ENCODE data around the gene HIPK2. TPM values are rescaled to one million over a fixed set of nuclear protein-coding genes. Genes with fewer than 3 reads are reported as not detected.

HIPK2 gene
- total and polyA plus RNA-seq, 3 experiments from 2014 or later = 1.7 to 22.7 (median 21.2) TPM

DNA sequence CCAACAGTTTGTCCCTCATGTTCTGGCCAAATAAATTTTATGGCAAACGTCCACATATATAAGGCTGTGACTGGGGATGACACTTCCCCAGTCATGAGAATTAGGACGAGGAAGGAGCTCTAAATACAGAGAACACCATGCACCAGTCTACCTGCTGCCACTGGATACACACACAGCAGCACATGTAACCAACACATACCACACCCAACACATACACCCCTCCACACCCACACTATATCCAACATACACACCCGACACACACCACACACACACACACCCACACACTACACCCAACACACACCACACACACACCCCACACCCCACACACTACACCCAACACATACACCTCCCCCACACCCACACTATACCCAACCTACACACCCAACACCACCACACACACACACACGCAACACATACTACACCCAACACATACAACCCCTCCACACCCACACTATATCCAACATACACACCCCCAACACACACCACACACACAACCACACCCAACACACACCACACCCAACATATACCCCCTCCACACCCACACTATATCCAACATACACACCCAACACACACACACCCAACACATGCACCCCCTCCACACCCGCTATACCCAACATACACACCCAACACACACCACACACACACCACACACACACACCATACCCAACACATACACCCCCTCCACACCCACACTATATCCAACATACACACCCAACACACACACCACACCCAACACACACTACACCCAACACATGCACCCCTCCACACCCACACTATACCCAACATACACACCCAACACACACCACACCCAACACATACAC, 74.1 kb downstream of the HIPK2 start:
- no peak overlapping the region for H3K4me3 Mint-ChIP-seq
- peaks cover 0 to 29% (median 4%) of the 10 kb centered on the region in 3 donors for H3K36me3 Mint-ChIP-seq
- Histone ChIP-seq H3K27me3 (ENCODE audit: insufficient read depth, low read length, poor library complexity, severe bottlenecking) (no peaks in the 10 kb centered on the region), H3K36me3 (ENCODE audit: insufficient read depth, low read length) (no peaks in the 10 kb centered on the region), H3K4me3 (ENCODE audit: low read length) (no peak overlapping the region), H3K4me1 (ENCODE audit: insufficient read depth, low read length) (no peaks in the 10 kb centered on the region), H3K9me3 (ENCODE audit: low read length) (no peaks in the 10 kb centered on the region), H3K27ac (ENCODE audit: low read depth, low read length) (no peak overlapping the region)
- no peaks in the 10 kb centered on the region for H3K9me3 Mint-ChIP-seq
- no peaks in the 10 kb centered on the region for H3K27me3 Mint-ChIP-seq
- CTCF ChIA-PET = no interaction called here
- no peak overlapping the region for H3K27ac Mint-ChIP-seq
- H3K4me1 Mint-ChIP-seq = peaks cover 2 to 21% (median 6%) of the 10 kb centered on the region in 3 donors
- no peak for DNase-seq
- POLR2A ChIA-PET = no interaction called here

DNA sequence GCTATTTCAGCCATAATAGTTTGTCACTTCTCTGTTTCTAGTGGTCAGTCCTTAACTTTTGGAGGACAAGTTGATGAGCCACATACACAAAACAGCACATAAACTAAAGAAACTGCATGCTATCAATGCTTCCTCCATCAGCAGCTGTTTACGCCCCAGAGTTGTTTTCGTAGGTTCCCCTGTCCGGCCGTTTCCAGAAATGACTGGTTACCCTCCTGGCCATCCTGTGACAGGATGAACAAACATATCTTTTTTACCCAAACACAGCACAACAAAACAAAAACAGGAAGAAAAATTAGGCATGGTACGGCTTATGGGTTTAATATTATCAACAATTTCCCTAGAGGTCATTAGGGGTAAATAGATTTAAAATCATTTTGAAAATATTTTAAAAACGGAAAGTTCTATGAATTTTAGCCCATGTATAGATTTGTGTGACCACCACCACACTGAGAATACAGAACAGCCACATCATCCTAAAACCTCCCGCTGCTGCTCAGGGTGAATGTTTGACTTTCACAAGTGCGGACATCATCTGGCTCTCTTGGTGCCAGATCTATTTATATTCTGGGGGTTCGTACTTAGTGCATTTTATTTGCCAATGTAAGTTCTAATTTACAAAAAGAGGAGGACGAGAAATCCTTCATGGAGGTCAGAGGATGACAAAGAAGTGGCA, 74.8 kb downstream of the HIPK2 start:
- no peak overlapping the region for H3K4me3 ChIP-seq (ENCODE audit: low read length)
- POLR2A ChIA-PET = no interaction called here
- Mint-ChIP-seq H3K27ac (no peak overlapping the region), H3K4me1 (peaks cover 6 to 21% (median 9%) of the 10 kb centered on the region in 3 donors), H3K9me3 (no peaks in the 10 kb centered on the region), H3K36me3 (peaks cover 0 to 34% (median 10%) of the 10 kb centered on the region in 3 donors), H3K4me3 (no peak overlapping the region), H3K27me3 (no peaks in the 10 kb centered on the region)
- H3K27ac ChIP-seq (ENCODE audit: low read depth, low read length) = no peak overlapping the region
- CTCF ChIA-PET = no interaction called here
- H3K27me3 ChIP-seq (ENCODE audit: insufficient read depth, low read length, poor library complexity, severe bottlenecking) = no peaks in the 10 kb centered on the region
- no peaks in the 10 kb centered on the region for H3K9me3 ChIP-seq (ENCODE audit: low read length)
- no peaks in the 10 kb centered on the region for H3K4me1 ChIP-seq (ENCODE audit: insufficient read depth, low read length)
- H3K36me3 ChIP-seq (ENCODE audit: insufficient read depth, low read length) = no peaks in the 10 kb centered on the region
- no peak for DNase-seq

DNA sequence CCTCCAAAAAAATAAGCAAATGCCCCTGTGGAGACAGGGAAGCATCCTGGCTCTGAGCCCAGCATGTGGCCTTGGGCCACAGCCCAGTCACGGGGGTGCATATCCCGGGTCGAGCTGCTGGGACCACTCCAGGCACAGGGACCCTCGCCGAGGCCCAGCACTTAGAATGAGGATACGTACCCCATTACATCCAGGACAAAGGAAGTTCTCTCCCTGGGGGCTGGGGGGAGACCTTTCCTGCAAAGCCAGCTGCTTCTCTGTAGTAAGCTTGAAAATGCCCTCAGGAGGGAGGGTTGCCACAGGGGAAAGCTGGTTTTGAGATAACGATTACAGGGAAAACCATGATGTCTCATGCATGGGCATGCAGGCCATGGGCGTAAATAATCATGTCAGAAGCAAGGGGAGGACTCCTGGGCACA, 75.5 kb downstream of the HIPK2 start:
- no peaks in the 10 kb centered on the region for H3K27me3 ChIP-seq (ENCODE audit: insufficient read depth, low read length, poor library complexity, severe bottlenecking)
- Mint-ChIP-seq H3K4me1 (peaks cover 6 to 21% (median 9%) of the 10 kb centered on the region in 3 donors), H3K4me3 (no peak overlapping the region), H3K27me3 (no peaks in the 10 kb centered on the region), H3K36me3 (peaks cover 0 to 28% (median 11%) of the 10 kb centered on the region in 3 donors), H3K27ac (no peak overlapping the region), H3K9me3 (no peaks in the 10 kb centered on the region)
- H3K4me1 ChIP-seq (ENCODE audit: insufficient read depth, low read length) = no peaks in the 10 kb centered on the region
- H3K9me3 ChIP-seq (ENCODE audit: low read length) = no peaks in the 10 kb centered on the region
- H3K27ac ChIP-seq (ENCODE audit: low read depth, low read length) = no peak overlapping the region
- no peaks in the 10 kb centered on the region for H3K36me3 ChIP-seq (ENCODE audit: insufficient read depth, low read length)
- H3K4me3 ChIP-seq (ENCODE audit: low read length) = no peak overlapping the region
- no peak for DNase-seq
- CTCF ChIA-PET = no interaction called here
- POLR2A ChIA-PET = no interaction called here

DNA sequence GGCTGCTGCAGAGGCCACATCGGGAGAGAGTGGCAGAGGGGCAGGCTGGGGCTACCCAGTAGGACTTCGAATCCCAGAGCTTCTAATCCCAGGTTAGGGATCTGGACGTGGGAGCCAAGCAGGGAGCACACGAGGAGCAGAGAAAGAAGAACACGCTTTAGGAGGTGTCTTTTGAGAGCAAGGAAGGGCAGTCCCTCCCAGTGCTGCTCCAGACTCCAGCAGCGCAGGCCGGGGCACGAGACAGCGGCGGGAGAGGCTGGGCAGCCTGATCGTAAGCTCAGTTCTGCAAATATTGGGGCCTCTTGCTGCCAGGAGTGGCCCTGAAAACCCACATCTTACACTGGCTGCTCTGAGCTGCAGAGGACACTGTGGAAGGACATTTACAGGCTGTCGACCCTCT, 75.9 kb downstream of the HIPK2 start:
- H3K9me3 Mint-ChIP-seq = no peaks in the 10 kb centered on the region
- no peak for DNase-seq
- CTCF ChIA-PET = no interaction called here

DNA sequence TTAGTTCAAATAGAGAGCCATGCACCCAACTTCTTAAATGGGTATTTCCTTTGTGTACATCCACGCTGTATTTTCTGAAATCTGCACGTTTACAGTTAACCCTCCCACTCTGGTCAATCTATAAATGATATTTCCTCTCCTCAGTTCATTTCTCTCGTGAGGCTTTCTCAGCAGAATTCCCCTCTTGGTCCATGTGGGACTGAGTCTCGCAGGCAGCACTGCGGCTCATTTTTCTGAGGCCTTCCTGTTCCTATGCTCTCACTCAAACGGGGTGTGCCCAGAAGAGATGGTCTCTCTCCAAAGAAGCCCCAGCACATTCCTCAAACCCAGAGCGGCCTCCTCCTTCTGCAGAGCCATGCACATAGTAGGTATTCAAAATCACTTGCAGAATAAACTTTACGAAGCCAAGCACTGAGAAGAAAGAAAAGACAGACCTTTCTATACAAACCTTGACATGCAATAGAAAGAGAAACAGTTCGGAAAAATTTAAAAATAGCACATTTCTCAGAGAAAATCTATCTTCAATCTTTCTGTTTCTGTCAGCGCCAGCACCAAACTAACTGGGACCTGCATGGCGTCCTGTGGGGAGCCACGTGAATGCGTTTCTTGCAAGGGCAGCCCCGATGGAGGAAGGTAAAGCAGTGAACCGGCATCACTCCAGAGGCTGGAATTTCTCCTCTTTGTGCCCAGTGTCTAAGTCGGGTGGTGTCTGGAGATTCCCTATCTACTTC, 77.1 kb downstream of the HIPK2 start:
- peaks cover 9% of the 10 kb centered on the region for H3K4me1 ChIP-seq (ENCODE audit: insufficient read depth, low read length)
- no peak overlapping the region for H3K4me3 Mint-ChIP-seq
- H3K9me3 ChIP-seq (ENCODE audit: low read length) = no peaks in the 10 kb centered on the region
- peaks cover 0 to 18% (median 6%) of the 10 kb centered on the region in 3 donors for H3K36me3 Mint-ChIP-seq
- no peak overlapping the region for H3K27ac ChIP-seq (ENCODE audit: low read depth, low read length)
- peaks cover 6 to 25% (median 21%) of the 10 kb centered on the region in 3 donors for H3K4me1 Mint-ChIP-seq
- ChIA-PET CTCF (no interaction called here), POLR2A (no interaction called here)
- no peaks in the 10 kb centered on the region for H3K27me3 ChIP-seq (ENCODE audit: insufficient read depth, low read length, poor library complexity, severe bottlenecking)
- H3K9me3 Mint-ChIP-seq = no peaks in the 10 kb centered on the region
- H3K27ac Mint-ChIP-seq = peak overlapping the region in 4 of 8 donors; percentile 25 to 63 (median 49)
- no peak for DNase-seq
- no peak overlapping the region for H3K4me3 ChIP-seq (ENCODE audit: low read length)
- H3K27me3 Mint-ChIP-seq = no peaks in the 10 kb centered on the region
- no peaks in the 10 kb centered on the region for H3K36me3 ChIP-seq (ENCODE audit: insufficient read depth, low read length)

More for the DNA sequence above, 75.9 kb downstream of the HIPK2 start:
- H3K36me3 Mint-ChIP-seq = peaks cover 0 to 25% (median 11%) of the 10 kb centered on the region in 3 donors
- Histone ChIP-seq H3K27ac (ENCODE audit: low read depth, low read length) (no peak overlapping the region), H3K4me1 (ENCODE audit: insufficient read depth, low read length) (peaks cover 4% of the 10 kb centered on the region), H3K36me3 (ENCODE audit: insufficient read depth, low read length) (no peaks in the 10 kb centered on the region), H3K9me3 (ENCODE audit: low read length) (no peaks in the 10 kb centered on the region), H3K4me3 (ENCODE audit: low read length) (no peak overlapping the region), H3K27me3 (ENCODE audit: insufficient read depth, low read length, poor library complexity, severe bottlenecking) (no peaks in the 10 kb centered on the region)
- no peak overlapping the region for H3K27ac Mint-ChIP-seq
- POLR2A ChIA-PET = no interaction called here
- H3K4me1 Mint-ChIP-seq = peaks cover 6 to 21% (median 13%) of the 10 kb centered on the region in 3 donors
- H3K4me3 Mint-ChIP-seq = no peak overlapping the region
- H3K27me3 Mint-ChIP-seq = no peaks in the 10 kb centered on the region

DNA sequence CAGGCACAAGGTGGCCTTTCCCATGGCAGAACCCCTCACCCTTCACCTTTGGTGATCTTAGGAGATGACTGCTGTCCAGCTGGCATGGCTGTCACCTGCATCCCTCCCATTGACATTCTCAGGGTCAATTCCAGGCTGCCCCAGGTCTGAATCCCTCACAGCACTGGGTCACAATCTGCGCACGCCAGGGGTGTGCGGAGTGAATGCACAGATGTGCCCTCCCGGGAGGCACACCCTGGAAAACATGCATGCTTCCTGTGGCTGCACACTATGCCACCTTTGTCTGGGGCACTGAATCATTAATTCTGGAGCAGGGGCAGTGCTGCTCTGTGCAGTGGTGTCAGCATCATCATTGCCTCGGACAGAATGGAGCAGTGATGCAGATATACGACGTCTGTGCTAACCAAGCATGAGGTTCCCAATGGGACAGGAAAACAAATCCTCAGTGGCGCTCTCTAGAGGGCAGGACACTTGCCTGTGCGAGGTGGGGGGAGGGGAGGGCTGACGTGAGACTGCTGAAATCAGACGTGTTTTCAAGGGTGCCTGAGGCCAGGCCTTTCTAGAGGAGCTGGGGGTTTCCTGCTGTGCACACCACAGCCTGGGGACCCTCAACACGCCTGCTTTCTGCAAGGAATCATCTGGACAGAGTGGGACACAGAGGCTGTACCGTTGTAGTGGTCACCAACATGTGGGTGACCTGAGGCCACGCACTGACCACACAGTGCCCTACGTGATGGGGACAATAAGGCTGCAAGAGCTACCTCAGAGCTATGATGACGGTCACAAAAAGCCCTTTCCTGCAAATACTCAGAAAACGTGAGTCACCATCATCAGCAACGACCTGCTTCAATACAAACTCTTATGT, 77.9 kb downstream of the HIPK2 start:
- no peak overlapping the region for H3K4me3 ChIP-seq (ENCODE audit: low read length)
- no peaks in the 10 kb centered on the region for H3K36me3 ChIP-seq (ENCODE audit: insufficient read depth, low read length)
- ChIA-PET POLR2A (no interaction called here), CTCF (no interaction called here)
- H3K4me1 ChIP-seq (ENCODE audit: insufficient read depth, low read length) = peaks cover 9% of the 10 kb centered on the region
- Mint-ChIP-seq H3K27me3 (no peaks in the 10 kb centered on the region), H3K9me3 (no peaks in the 10 kb centered on the region), H3K36me3 (peaks cover 0 to 21% (median 6%) of the 10 kb centered on the region in 3 donors), H3K4me3 (no peak overlapping the region), H3K27ac (peak overlapping the region in 1 of 8 donors; percentile 38), H3K4me1 (peaks cover 6 to 26% (median 18%) of the 10 kb centered on the region in 3 donors)
- H3K27ac ChIP-seq (ENCODE audit: low read depth, low read length) = no peak overlapping the region
- H3K9me3 ChIP-seq (ENCODE audit: low read length) = no peaks in the 10 kb centered on the region
- no peak for DNase-seq
- no peaks in the 10 kb centered on the region for H3K27me3 ChIP-seq (ENCODE audit: insufficient read depth, low read length, poor library complexity, severe bottlenecking)

DNA sequence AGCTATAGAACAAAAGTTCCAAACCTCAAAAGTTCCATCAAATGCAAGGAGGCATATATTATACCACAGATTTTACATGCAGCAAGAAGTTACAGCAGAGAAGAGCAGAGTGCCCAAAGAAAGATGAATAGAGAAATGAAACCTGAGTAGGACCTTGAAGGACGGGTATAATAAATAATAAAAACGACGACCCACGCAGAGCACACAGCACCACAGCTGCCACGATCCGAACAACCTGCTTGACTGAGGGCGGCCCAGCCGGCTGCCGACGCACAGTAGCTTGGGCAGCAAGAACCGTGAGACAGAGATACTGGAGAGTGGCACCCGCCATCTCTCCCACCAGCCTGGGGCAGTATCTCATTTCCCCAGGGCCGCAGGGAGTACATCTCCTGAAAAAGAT, 79.0 kb downstream of the HIPK2 start:
- ChIA-PET POLR2A (no interaction called here), CTCF (no interaction called here)
- Histone ChIP-seq H3K9me3 (ENCODE audit: low read length) (no peaks in the 10 kb centered on the region), H3K4me3 (ENCODE audit: low read length) (no peak overlapping the region), H3K27ac (ENCODE audit: low read depth, low read length) (no peak overlapping the region), H3K36me3 (ENCODE audit: insufficient read depth, low read length) (no peaks in the 10 kb centered on the region), H3K4me1 (ENCODE audit: insufficient read depth, low read length) (peaks cover 9% of the 10 kb centered on the region), H3K27me3 (ENCODE audit: insufficient read depth, low read length, poor library complexity, severe bottlenecking) (no peaks in the 10 kb centered on the region)
- H3K36me3 Mint-ChIP-seq = peaks cover 0 to 24% (median 9%) of the 10 kb centered on the region in 3 donors
- no peak for DNase-seq
- H3K4me3 Mint-ChIP-seq = no peak overlapping the region
- H3K27me3 Mint-ChIP-seq = no peaks in the 10 kb centered on the region
- peak overlapping the region in 1 of 8 donors; percentile 0 for H3K27ac Mint-ChIP-seq
- no peaks in the 10 kb centered on the region for H3K9me3 Mint-ChIP-seq
- peaks cover 7 to 30% (median 13%) of the 10 kb centered on the region in 3 donors for H3K4me1 Mint-ChIP-seq
